Upper lobe of left lung (tissue), 6 donors: ENCODE data around the gene CYSRT1. TPM values are rescaled to one million over a fixed set of nuclear protein-coding genes. Genes with fewer than 3 reads are reported as not detected.
A peak's percentile ranks its signal among the peaks of the same experiment; 100 is the strongest.

ENCODE experiments used
- ATAC-seq, 2 donors: fragments of 200-7000 bp; cut with Tn5 transposase; one replicate each; pipeline ENCODE4 v1.9.1; 2022; ENCODE audit warnings: mild to moderate bottlenecking in 2 of 2, moderate library complexity in 2 of 2; ENCODE audit not compliant: low FRiP score in 2 of 2
- DNase-seq, 2 donors: peaks; one replicate each; pipeline ENCODE4 v3.0.0-alpha.2; 2019 to 2020
- H3K27ac ChIP-seq, 4 donors: fragments of 200-600 bp; sonication (generic); one replicate each; pipeline ENCODE4 v1.5.1; 2016 to 2019
- H3K27me3 ChIP-seq, 4 donors: fragments of 200-600 bp; sonication (generic); one replicate each; pipeline ENCODE4 v1.5.1; 2017 to 2019
- H3K36me3 ChIP-seq, 4 donors: fragments of 200-600 bp; sonication (generic); one replicate each; pipeline ENCODE4 v1.5.1; 2016 to 2019
- H3K4me1 ChIP-seq, 4 donors: fragments of 200-600 bp; sonication (generic); one replicate each; pipeline ENCODE4 v1.5.1; 2018 to 2019
- H3K4me3 ChIP-seq, 4 donors: fragments of 200-600 bp; sonication (generic); one replicate each; pipeline ENCODE4 v1.5.1; 2017 to 2019; ENCODE audit warnings: mild to moderate bottlenecking in 2 of 4, moderate library complexity in 1 of 4
- H3K9me3 ChIP-seq, 4 donors: fragments of 200-600 bp; sonication (generic); one replicate each; pipeline ENCODE4 v1.5.1; 2018 to 2019
- EP300 ChIP-seq, 4 donors: sonication (generic); formaldehyde crosslinking; IDR thresholded peaks; one replicate each; pipeline ENCODE4 v1.5.1; 2017; ENCODE audit warnings: antibody characterized with exemption in 4 of 4, control low read depth in 2 of 4
- POLR2A ChIP-seq, 4 donors: fragments of 450-650 bp; IDR thresholded peaks; one replicate each; pipeline ENCODE4 v1.5.1; 2016 to 2017; ENCODE audit warnings: antibody characterized with exemption in 4 of 4, mild to moderate bottlenecking in 2 of 4
- POLR2AphosphoS5 ChIP-seq, 2 donors: sonication (generic); formaldehyde crosslinking; IDR thresholded peaks; one replicate each; pipeline ENCODE4 v1.5.1; 2017; ENCODE audit warnings: antibody characterized with exemption in 2 of 2
- WGBS, 2 donors: methylation state at CpG; one replicate each; pipeline ENCODE4 v1.1.5; 2017 to 2018; 5-methylcytosine and 5-hydroxymethylcytosine counted together
- total RNA-seq, 6 donors: library from RNA; depleted of rRNA in 4 of 6; stranded (reverse); fragments of >200 nt in 4 of 6; gene quantifications; one replicate each; pipeline versions ENCODE4 v1.1.0 to v1.2.1, GENCODE V29; 2016 to 2021
- TF ChIP-seq, protein P1 (sequence below), 6 experiments: fragments of 450-650 bp in 4 of 6; fragments of 200-600 bp in 2 of 6; sonication (generic) in 2 of 6; IDR thresholded peaks; one replicate each; pipeline ENCODE4 v1.5.1; 2016 to 2019; ENCODE audit warnings: antibody characterized with exemption in 6 of 6
- donor health status: DM: no; HTN: no; CAD: no; lungs with moderate emphysema.
- donor health status: DM: no; HTN: yes; CAD: no; lungs with severe emphysema.

The CYSRT1 gene
- total RNA-seq, 6 donors from 2014 or later = 0.20 to 2.0 (median 0.97) TPM; not detected in 1

DNA sequence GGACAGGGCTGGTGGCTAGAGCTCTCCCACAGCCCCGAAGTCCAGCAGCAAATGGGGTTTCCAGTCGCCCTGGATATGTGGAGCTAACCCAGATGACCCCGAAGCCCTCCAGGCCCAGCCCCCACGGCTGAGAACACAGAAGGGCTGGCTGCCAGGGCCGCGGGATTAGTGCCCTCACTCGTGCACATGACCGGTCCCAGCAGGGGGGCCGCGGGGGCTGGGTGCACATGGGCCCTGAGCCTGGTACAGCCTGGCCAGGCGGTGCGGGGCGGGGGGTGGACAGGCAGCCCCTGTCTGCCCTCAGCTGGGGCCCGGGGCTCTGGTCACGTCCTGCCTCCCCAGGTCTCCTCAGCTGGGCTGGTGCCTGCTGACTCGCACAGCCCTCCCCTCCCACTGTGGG, 30.6 kb upstream of the CYSRT1 start:
- TF ChIP-seq EP300 (IDR thresholded peaks at IDR 0.05) = no peak
- TF ChIP-seq, protein P1, sequence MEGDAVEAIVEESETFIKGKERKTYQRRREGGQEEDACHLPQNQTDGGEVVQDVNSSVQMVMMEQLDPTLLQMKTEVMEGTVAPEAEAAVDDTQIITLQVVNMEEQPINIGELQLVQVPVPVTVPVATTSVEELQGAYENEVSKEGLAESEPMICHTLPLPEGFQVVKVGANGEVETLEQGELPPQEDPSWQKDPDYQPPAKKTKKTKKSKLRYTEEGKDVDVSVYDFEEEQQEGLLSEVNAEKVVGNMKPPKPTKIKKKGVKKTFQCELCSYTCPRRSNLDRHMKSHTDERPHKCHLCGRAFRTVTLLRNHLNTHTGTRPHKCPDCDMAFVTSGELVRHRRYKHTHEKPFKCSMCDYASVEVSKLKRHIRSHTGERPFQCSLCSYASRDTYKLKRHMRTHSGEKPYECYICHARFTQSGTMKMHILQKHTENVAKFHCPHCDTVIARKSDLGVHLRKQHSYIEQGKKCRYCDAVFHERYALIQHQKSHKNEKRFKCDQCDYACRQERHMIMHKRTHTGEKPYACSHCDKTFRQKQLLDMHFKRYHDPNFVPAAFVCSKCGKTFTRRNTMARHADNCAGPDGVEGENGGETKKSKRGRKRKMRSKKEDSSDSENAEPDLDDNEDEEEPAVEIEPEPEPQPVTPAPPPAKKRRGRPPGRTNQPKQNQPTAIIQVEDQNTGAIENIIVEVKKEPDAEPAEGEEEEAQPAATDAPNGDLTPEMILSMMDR (IDR thresholded peaks at IDR 0.05) = no peak
- TF ChIP-seq POLR2AphosphoS5 (IDR thresholded peaks at IDR 0.05) = no peak
- no peak for TF ChIP-seq POLR2A (IDR thresholded peaks at IDR 0.05)
- no peak for ATAC-seq
- Histone ChIP-seq H3K4me1 (peaks cover 21 to 67% (median 55%) of the 10 kb centered on the region in 4 donors), H3K27ac (peak overlapping the region in 1 of 4 donors; percentile 18), H3K4me3 (no peak overlapping the region), H3K9me3 (no peaks in the 10 kb centered on the region), H3K36me3 (peaks cover 7 to 30% (median 17%) of the 10 kb centered on the region in 4 donors), H3K27me3 (no peaks in the 10 kb centered on the region)
- peak in 1 of 2 donors; percentile 82 for DNase-seq
- 74% methylated on average over 13 of the region's 16 CpGs; no CpG with 5 or more reads in 1 of the 2 donors for WGBS, 2 donors

DNA sequence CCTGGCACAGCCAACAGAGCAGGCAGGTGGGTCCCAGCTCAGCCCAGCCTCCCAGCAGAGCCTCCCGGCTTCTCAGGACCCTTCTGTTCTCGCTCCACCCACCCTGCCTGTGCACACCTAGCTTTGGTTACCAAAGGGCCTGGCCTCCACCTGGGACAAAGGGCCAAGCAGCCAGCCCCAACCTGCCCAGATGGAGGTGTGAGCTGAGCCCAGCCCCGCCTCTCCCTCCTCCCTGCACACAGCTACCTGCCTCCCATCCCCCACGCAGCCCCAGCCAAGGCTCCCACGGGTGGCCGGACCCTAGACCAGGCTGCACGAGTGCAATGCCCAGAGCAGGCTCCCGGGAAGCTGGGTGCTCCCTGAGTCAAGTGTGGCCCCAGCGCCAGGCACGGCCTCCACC, 30.1 kb upstream of the CYSRT1 start:
- no peaks in the 10 kb centered on the region for H3K27me3 ChIP-seq
- DNase-seq = no peak
- no peaks in the 10 kb centered on the region for H3K9me3 ChIP-seq
- 66 to 81% methylated on average over 8 to 10 of the region's 10 CpGs for WGBS, 2 donors
- no peak overlapping the region for H3K4me3 ChIP-seq
- ATAC-seq = no peak
- H3K4me1 ChIP-seq = peaks cover 20 to 67% (median 55%) of the 10 kb centered on the region in 4 donors
- TF ChIP-seq POLR2AphosphoS5 (IDR thresholded peaks at IDR 0.05) (no peak), EP300 (IDR thresholded peaks at IDR 0.05) (no peak), POLR2A (IDR thresholded peaks at IDR 0.05) (no peak)
- TF ChIP-seq, protein P1 (IDR thresholded peaks at IDR 0.05) = no peak
- H3K36me3 ChIP-seq = peaks cover 6 to 28% (median 14%) of the 10 kb centered on the region in 4 donors
- H3K27ac ChIP-seq = peak overlapping the region in 1 of 4 donors; percentile 18

DNA sequence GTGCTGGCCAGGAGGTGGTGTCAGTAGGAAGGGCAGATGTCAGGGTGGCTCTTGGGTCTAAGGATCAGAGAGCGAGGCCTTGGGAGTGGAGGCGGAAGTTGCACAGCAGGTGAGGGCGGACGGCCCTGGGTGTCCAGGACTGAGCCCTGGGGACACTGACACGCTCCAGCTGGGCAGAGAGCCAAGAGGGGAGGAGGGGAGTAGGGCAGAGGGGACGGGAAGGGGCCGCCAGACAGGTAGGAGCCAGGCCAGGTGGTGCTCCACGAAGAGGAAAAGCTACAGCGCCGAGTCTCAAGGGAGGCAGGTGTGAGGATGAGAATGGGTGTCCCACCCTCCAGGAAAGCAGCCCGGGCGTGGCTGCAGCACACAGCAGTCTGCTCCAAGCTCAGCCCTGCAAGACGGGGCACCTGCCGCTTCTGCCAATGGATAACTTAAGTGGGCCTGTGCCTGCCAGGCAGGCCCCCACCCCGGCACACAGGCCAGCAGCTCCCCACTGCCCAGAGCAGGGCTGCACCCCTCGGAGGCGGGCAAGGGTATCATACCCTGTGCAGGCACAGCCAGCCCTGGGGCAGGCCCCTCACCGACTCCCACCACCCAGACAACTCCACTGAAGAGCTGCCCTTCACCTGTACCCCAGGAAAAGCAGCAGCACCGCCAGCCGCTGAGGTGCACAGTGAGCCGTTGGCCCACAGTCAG, 29.3 kb upstream of the CYSRT1 start:
- peaks cover 3 to 20% (median 7%) of the 10 kb centered on the region in 4 donors for H3K36me3 ChIP-seq
- peak overlapping the region in 1 of 4 donors; percentile 48 for H3K27ac ChIP-seq
- TF ChIP-seq, protein P1 (IDR thresholded peaks at IDR 0.05) = no peak
- no peak for TF ChIP-seq POLR2AphosphoS5 (IDR thresholded peaks at IDR 0.05)
- TF ChIP-seq EP300 (IDR thresholded peaks at IDR 0.05) = no peak
- TF ChIP-seq POLR2A (IDR thresholded peaks at IDR 0.05) = no peak
- ATAC-seq = no peak
- 86 to 88% methylated on average over 12 to 17 of the region's 21 CpGs for whole genome bisulfite sequencing, 2 donors
- no peaks in the 10 kb centered on the region for H3K27me3 ChIP-seq
- H3K4me1 ChIP-seq = peaks cover 13 to 60% (median 48%) of the 10 kb centered on the region in 4 donors
- H3K9me3 ChIP-seq = no peaks in the 10 kb centered on the region
- H3K4me3 ChIP-seq = no peak overlapping the region
- DNase-seq = peak in 1 of 2 donors; percentile 69

DNA sequence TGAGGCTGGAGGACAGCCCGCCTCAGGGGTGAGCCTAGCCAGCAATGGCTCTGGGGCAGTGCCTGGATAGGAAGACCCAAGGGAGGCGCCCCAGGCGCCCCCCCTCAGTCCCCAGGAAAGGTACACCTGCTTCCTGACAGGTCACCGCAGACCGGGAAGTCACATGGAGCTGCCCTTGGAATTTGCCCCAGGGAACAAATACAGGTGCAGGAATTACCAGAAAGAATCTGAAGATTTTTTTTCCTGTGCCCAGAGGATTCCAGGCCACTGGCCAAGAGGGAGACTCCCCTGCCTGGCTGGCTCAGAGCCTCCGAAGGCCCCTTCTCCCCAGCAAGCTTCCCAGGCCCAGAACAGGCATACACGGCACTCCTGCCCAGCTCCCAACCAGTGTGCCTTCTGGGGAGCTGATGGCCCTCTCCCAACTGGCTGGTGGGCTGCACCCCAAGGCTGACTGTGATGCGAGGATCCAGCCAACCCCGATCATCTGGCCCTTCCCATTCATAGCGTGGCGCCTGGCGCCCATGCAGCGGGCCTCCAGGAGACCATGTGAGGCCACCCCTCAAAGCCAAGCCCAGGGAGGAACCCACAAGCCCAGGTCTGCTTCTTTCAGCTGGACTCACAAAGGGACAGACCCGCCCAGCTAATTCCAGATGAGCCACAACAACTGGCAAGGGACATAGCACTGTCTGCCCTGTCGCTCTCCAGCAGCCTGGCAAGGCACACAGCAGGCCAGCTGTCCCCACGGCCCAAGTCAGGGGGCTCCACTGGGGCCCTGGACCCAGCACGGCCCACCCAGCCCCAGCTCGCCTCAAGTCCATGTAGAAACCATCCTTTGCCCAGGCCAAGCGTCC, 26.7 kb upstream of the CYSRT1 start:
- peak; percentile 79 to 83 for DNase-seq
- Histone ChIP-seq H3K27me3 (no peaks in the 10 kb centered on the region), H3K36me3 (no peaks in the 10 kb centered on the region), H3K4me1 (peaks cover 21 to 82% (median 60%) of the 10 kb centered on the region in 4 donors), H3K4me3 (peak overlapping the region in 3 of 4 donors; percentile 75 to 94 (median 76)), H3K9me3 (no peaks in the 10 kb centered on the region), H3K27ac (peak overlapping the region; percentile 74 to 86 (median 80))
- peak; percentile 25 to 39 for TF ChIP-seq POLR2AphosphoS5 (IDR thresholded peaks at IDR 0.05)
- peak in 1 of 4 donors; percentile 15 for TF ChIP-seq POLR2A (IDR thresholded peaks at IDR 0.05)
- TF ChIP-seq EP300 (IDR thresholded peaks at IDR 0.05) = peak in 1 of 4 donors; percentile 60
- TF ChIP-seq, protein P1 (IDR thresholded peaks at IDR 0.05) = no peak
- WGBS, 2 donors = 73 to 74% methylated on average over 3 to 18 of the region's 19 CpGs
- peak in 1 of 2 donors; percentile 54 for ATAC-seq
